Immature natural killer cell (primary cell): ENCODE data around the gene DLX5. TPM values are rescaled to one million over a fixed set of nuclear protein-coding genes. Genes with fewer than 3 reads are reported as not detected.
"Not testable (repeated sequence)": the region's sequence is repeated elsewhere in the genome, so short reads cannot be mapped to it uniquely, and the experiment has no call there.

Experiments used
- DNase-seq, 3 donors: peaks; one replicate each; pipeline ENCODE4 v3.0.0; 2022; ENCODE audit warnings: mixed read lengths in 1 of 3
- H3K27ac Mint-ChIP-seq, 6 donors: one replicate each; pipeline ENCODE4 v1.8.0; 2020; ENCODE audit warnings: mixed read lengths in 6 of 6, mild to moderate bottlenecking in 5 of 6, inconsistent platforms in 4 of 6, moderate library complexity in 3 of 6
- H3K27me3 Mint-ChIP-seq, 3 donors: one replicate each; pipeline ENCODE4 v1.8.0; 2020 to 2021; ENCODE audit warnings: low read depth in 3 of 3, mild to moderate bottlenecking in 3 of 3, mixed read lengths in 3 of 3, moderate library complexity in 3 of 3, inconsistent platforms in 1 of 3
- H3K36me3 Mint-ChIP-seq, 3 donors: one replicate each; pipeline ENCODE4 v1.8.0; 2020; ENCODE audit warnings: mixed read lengths in 3 of 3, inconsistent platforms in 2 of 3, mild to moderate bottlenecking in 2 of 3
- H3K4me1 Mint-ChIP-seq, 2 donors: one replicate each; pipeline ENCODE4 v1.8.0; 2020; ENCODE audit warnings: inconsistent platforms in 2 of 2, mild to moderate bottlenecking in 2 of 2, mixed read lengths in 2 of 2, moderate library complexity in 1 of 2
- H3K4me3 Mint-ChIP-seq, 5 donors: one replicate each; pipeline ENCODE4 v1.8.0; 2020; ENCODE audit warnings: mild to moderate bottlenecking in 5 of 5, mixed read lengths in 5 of 5, inconsistent platforms in 3 of 5, moderate library complexity in 3 of 5
- H3K9me3 Mint-ChIP-seq, 6 donors: one replicate each; pipeline ENCODE4 v1.8.0; 2020; ENCODE audit warnings: mild to moderate bottlenecking in 6 of 6, mixed read lengths in 6 of 6, inconsistent platforms in 4 of 6, moderate library complexity in 3 of 6
- polyA plus RNA-seq, 3 donors: library from polyadenylated mRNA; unstranded; fragments of 300-500 nt; fragmentation: Illumina TruSeq; gene quantifications; one replicate each; pipeline ENCODE4 v1.2.3, GENCODE V29; 2021

Gene DLX5
- not detected for polyA plus RNA-seq

DNA sequence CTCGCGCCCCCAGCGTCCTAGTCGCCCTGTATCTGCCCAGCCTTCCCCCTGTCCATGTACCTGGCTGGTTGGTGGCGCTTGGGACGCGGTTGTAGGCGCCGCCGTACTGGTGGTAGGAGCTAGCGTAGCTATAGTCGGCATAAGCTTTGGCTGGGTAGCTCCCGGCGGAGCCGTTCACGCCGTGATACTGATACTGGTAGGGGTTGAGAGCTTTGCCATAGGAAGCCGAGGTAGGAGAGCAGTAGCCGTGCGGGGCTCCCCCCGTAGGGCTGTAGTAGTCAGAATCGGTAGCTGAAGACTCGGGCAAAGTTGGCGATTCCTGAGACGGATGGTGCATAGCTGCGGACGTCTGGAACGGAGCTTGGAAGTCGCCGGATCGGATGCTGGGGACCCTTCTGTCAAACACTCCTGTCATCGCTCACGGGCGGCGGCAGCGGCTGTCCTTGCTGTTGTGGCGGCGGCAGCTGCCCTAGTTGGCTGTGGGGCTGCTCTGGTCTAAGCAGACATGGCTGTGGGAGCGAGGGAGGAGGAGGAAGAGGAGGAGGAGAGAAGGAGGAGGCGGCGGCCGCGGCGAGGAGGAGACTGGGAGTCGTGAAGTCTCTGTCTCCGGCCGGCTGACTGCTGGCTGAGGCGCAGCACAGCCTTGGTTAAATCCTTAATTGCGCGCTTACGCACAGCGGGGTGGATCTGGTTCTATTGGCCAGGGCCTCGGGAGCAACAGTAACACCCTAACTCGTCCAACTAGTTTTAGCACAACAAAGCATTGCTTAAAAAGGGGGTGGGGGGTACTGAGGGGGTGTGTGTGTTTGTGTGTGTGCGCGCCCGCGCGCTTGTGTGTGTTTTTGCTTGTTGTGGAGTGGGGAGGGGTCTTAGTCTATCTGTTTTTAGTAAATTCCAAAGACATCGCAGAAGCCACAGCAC lies at the start of gene DLX5:
Gene DLX5, minus strand, starts transcription at position 623 of the 921 bp plus-strand sequence. Its CDS starts 208 bp downstream, at position 415.
- peaks cover 35 to 48% of the 10 kb centered on the region in 2 donors for H3K4me1 Mint-ChIP-seq
- H3K27me3 Mint-ChIP-seq = peaks cover 43 to 62% (median 56%) of the 10 kb centered on the region in 3 donors
- peaks cover 0 to 4% (median 0%) of the 10 kb centered on the region in 3 donors for H3K36me3 Mint-ChIP-seq
- H3K9me3 Mint-ChIP-seq = peaks cover 0 to 2% (median 0%) of the 10 kb centered on the region in 6 donors
- peak within 1 kb of the TSS in 2 of 5 donors; percentile 8 to 9 for H3K4me3 Mint-ChIP-seq
- H3K27ac Mint-ChIP-seq = no peak within 1 kb of the TSS
- no peak for DNase-seq

DNA sequence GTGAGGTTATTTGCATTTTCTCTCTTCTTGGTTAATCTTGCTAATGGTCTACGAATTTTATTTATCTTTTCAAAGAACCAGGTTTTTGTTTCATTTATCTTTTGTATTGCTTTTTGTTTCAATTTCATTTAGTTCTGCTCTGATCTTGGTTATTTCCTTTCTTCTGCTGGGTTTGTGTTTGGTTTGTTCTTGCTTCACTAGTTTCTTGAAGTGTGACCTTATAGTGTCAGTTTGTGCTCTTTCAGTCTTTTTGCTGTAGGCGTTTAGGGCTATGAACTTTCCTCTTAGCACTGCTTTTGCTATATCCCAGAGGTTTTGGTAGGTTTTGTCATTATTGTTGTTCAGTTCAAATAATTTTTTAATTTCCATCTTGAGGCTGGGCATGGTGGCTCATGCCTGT lies 47.4 kb upstream of the DLX5 start:
- not testable (repeated sequence) for H3K27ac Mint-ChIP-seq, H3K36me3 Mint-ChIP-seq, H3K4me1 Mint-ChIP-seq, H3K9me3 Mint-ChIP-seq, H3K4me3 Mint-ChIP-seq, H3K27me3 Mint-ChIP-seq, DNase-seq

DNA sequence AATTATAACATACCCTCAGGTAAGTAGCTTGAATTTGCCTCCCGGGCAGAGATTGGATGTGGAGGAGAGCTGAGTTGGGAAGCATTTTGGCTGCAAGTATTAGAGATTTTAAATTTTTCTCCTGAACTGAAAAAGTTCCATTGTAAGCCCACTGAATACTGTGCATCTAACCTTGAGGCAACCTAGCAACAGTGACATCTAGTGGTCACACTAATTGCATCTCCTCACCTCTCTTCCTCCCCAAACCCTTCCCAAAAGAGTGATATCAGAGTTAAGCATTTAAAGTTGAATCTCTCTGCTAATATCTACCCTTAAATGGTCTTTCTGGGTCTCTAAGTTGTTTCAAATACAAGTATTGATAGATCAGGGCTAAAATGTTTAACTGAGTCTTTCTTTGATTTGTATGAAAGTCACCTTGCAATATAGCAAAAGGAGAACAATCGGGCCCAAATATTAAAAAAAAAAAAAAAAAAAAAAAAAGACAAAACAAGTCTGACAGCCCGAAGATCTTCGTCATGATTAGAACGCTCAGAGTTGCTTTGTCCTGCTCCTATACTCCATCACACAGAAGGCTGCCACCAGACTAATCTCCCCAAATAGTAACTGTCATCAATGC lies 40.4 kb upstream of the DLX5 start:
- no peaks in the 10 kb centered on the region for H3K4me1 Mint-ChIP-seq
- peak; percentile 9 to 26 (median 20) for DNase-seq

GRCh38 chr7:97064020-97064419 lies 39.4 kb upstream of the DLX5 start:
- H3K9me3 Mint-ChIP-seq = peaks cover 0 to 9% (median 4%) of the 10 kb centered on the region in 6 donors
- no peaks in the 10 kb centered on the region for H3K4me1 Mint-ChIP-seq
- H3K27me3 Mint-ChIP-seq = peaks cover 0 to 8% (median 2%) of the 10 kb centered on the region in 3 donors
- H3K27ac Mint-ChIP-seq = no peak overlapping the region
- no peak for DNase-seq
- H3K36me3 Mint-ChIP-seq = peaks cover 0 to 4% (median 0%) of the 10 kb centered on the region in 3 donors
- H3K4me3 Mint-ChIP-seq = no peak overlapping the region

More for the DNA sequence above, 40.4 kb upstream of the DLX5 start:
- Mint-ChIP-seq H3K9me3 (no peaks in the 10 kb centered on the region), H3K27ac (no peak overlapping the region), H3K36me3 (no peaks in the 10 kb centered on the region), H3K27me3 (peaks cover 0 to 5% (median 5%) of the 10 kb centered on the region in 3 donors), H3K4me3 (no peak overlapping the region)

DNA sequence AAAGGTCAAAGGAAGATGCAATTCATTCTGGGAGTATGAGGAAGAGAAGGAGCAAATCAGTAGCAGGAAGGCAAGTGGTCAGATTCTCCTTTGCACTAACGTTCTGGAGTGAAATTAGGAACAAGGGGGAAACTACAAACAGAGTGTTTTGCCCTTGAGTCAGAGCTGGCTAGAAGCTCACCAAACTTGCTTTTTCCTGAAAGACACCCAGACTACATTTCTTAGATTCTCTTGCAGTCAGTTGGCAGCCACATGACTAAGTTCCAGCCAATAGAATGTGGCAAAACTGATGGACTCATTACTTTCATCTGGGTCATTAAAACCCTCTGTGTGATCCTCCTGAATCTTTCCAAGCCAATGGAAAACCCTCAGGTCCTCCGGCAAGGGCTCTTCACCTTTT lies 18.6 kb upstream of the DLX5 start:
- Mint-ChIP-seq H3K9me3 (peaks cover 0 to 3% (median 0%) of the 10 kb centered on the region in 6 donors), H3K27me3 (peaks cover 4 to 25% (median 5%) of the 10 kb centered on the region in 3 donors), H3K4me3 (no peak overlapping the region), H3K27ac (no peak overlapping the region), H3K4me1 (no peaks in the 10 kb centered on the region), H3K36me3 (no peaks in the 10 kb centered on the region)
- DNase-seq = no peak

DNA sequence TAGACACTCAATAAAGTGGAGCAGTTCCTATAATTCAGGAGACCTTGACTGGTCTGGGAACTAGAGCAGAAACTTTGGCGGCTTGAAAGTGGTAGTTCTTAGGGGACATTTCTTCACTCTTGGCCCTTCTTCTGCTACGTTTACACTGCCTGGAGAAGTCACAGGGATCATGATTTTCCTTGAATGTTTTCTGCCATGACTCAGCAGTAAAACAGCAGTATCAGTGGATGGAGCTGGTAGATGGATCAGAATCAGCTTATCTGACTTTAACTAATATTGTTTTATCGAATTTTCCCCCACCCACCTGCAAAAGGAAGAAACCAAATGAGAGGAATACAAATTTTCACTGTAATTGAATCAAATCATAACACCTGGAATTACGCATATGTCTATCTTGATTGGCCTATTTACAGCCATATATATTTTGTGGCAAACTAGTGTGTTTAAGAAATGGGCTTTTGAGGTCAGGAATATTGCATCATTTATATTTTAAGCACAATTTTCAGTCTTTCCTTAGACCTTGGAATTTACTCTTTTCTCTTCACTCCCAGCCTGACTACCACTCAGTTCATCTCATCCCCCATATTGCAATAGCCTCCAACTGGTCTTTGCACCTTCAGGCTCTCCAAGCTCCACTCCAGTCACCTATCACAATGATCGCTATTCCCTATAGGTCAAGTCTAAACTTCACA lies 14.9 kb upstream of the DLX5 start:
- Mint-ChIP-seq H3K27me3 (peaks cover 5 to 20% (median 10%) of the 10 kb centered on the region in 3 donors), H3K4me3 (no peak overlapping the region), H3K36me3 (no peaks in the 10 kb centered on the region), H3K4me1 (no peaks in the 10 kb centered on the region), H3K9me3 (no peaks in the 10 kb centered on the region), H3K27ac (no peak overlapping the region)
- DNase-seq = no peak

GRCh38 chr7:97034213-97034852 lies 9.7 kb upstream of the DLX5 start:
- not testable (repeated sequence) for H3K36me3 Mint-ChIP-seq, H3K4me3 Mint-ChIP-seq, DNase-seq, H3K27ac Mint-ChIP-seq, H3K4me1 Mint-ChIP-seq, H3K27me3 Mint-ChIP-seq, H3K9me3 Mint-ChIP-seq

- H3K9me3 Mint-ChIP-seq = peaks cover 0 to 2% (median 0%) of the 10 kb centered on the region in 6 donors
- H3K27me3 Mint-ChIP-seq = peaks cover 32 to 42% (median 37%) of the 10 kb centered on the region in 3 donors
- peaks cover 31 to 34% of the 10 kb centered on the region in 2 donors for H3K4me1 Mint-ChIP-seq
- no peaks in the 10 kb centered on the region for H3K36me3 Mint-ChIP-seq
- peak overlapping the region; percentile 65 to 93 (median 82) for H3K4me3 Mint-ChIP-seq
- peak overlapping the region in 1 of 6 donors; percentile 43 for H3K27ac Mint-ChIP-seq
- DNase-seq = peak; percentile 50 to 58 (median 54)
These were observed 3.0 kb upstream of the DLX5 start for GRCh38 chr7:97027427-97028234.

DNA sequence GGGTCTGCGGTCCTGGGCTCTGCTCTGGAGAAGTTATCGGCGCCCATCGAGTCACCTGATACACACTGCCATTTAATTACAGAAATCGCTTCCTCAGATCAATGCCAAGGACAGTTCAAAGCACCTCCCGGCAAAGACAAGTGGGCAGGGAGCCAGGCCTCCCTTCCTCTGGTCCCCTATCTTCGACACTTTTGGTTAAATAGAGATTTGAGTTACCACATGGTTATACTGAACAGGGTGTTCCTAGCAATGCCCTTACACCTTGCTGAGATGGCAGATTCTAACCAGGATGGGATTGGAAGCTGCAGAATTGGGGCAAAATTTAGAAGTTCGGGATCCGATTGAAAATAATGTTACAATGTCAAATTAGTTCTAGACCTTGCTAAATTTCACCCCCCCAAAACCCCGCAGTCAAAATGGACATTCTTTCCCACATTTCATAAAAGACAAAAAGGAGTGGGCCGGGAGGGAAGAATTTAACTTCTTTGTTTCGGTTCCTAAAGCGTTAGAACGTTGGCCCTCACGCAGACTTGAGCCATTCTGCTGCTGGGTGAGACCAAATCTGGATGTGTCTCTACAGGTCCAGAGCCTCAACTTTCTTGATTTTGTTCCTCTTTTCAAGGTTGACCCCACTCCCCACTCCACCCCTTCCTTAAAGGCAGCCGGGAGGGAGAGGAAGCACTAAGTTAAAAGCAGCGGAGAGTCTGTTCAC lies 2.2 kb upstream of the DLX5 start:
- Mint-ChIP-seq H3K9me3 (peaks cover 0 to 2% (median 0%) of the 10 kb centered on the region in 6 donors), H3K36me3 (no peaks in the 10 kb centered on the region), H3K27ac (no peak overlapping the region), H3K27me3 (peaks cover 32 to 50% (median 44%) of the 10 kb centered on the region in 3 donors), H3K4me3 (peak overlapping the region; percentile 65 to 93 (median 82)), H3K4me1 (peaks cover 35 to 42% of the 10 kb centered on the region in 2 donors)
- no peak for DNase-seq

GRCh38 chr7:97025983-97026714 lies 1.5 kb upstream of the DLX5 start:
- Mint-ChIP-seq H3K36me3 (no peaks in the 10 kb centered on the region), H3K27ac (no peak overlapping the region), H3K4me1 (peaks cover 35 to 42% of the 10 kb centered on the region in 2 donors), H3K4me3 (peak overlapping the region; percentile 65 to 93 (median 82)), H3K27me3 (peaks cover 32 to 50% (median 48%) of the 10 kb centered on the region in 3 donors), H3K9me3 (peaks cover 0 to 2% (median 0%) of the 10 kb centered on the region in 6 donors)
- DNase-seq = no peak

DNA sequence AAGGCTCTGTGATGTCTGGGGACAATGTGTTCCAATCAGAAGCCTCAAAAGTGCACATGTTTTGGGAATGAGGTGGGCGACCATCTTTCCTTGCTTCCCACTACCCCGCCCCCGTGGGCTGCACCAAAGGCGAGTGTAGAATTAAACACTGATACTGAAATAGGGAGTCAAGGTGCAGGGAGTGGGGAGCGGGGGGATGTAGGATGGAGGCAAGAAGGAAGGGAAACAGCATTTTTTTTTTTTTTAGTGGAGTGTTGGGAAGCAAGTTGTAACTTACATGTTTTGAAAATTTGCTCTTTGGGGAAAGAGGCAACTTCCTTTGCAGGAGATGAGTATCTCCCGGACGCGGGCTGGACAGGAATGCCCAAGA lies 484 bp upstream of the DLX5 start:
- peaks cover 38 to 56% (median 52%) of the 10 kb centered on the region in 3 donors for H3K27me3 Mint-ChIP-seq
- no peak for DNase-seq
- H3K36me3 Mint-ChIP-seq = peaks cover 0 to 4% (median 0%) of the 10 kb centered on the region in 3 donors
- peaks cover 0 to 2% (median 0%) of the 10 kb centered on the region in 6 donors for H3K9me3 Mint-ChIP-seq
- no peak overlapping the region for H3K4me3 Mint-ChIP-seq
- H3K4me1 Mint-ChIP-seq = peaks cover 35 to 48% of the 10 kb centered on the region in 2 donors
- H3K27ac Mint-ChIP-seq = no peak overlapping the region
